ENCODE measurements around the gene TSPAN10. TPM values are rescaled to one million over a fixed set of nuclear protein-coding genes. Genes with fewer than 3 reads are reported as not detected.

TSPAN10 gene
- total RNA-seq (2022; extraction: Qiagen RNA extraction), result 4.4 to 5.6 TPM (median 4.8 TPM) in 5 replicates

GRCh38 chr17:81636505-81637288, at the start of gene TSPAN10, which contains the start of gene NPLOC4:
Gene TSPAN10 (plus strand): TSS chr17:81637196. CDS start chr17:81642413, 5,217 bp downstream.
Gene NPLOC4 (minus strand): TSS chr17:81637112. CDS start chr17:81636930, 182 bp downstream.

GRCh38 chr17:81656118-81656743, 19.2 kb downstream of the TSPAN10 start, which contains the start of gene PDE6G:
Gene PDE6G (minus strand): TSS chr17:81656542. CDS start chr17:81653305, 3,237 bp downstream.

GRCh38 chr17:81666342-81667191, 29.6 kb downstream of the TSPAN10 start, which contains the start of the genes CCDC137 and OXLD1:
Gene CCDC137 (plus strand): TSS chr17:81666737. CDS start chr17:81666767, 30 bp downstream.
Gene OXLD1 (minus strand): TSS chr17:81666605. CDS start chr17:81666577, 28 bp downstream.

GRCh38 chr17:81683584-81684441, 46.8 kb downstream of the TSPAN10 start, which contains the start of the genes ARL16 and HGS:
Gene ARL16 (minus strand): TSS chr17:81683797. CDS start chr17:81683753, 44 bp downstream.
Gene HGS (plus strand): TSS chr17:81684011. CDS start chr17:81684067, 56 bp downstream.

Other genes with a start within 250 kb of the TSPAN10 start
- 6.5 to 8.7 TPM (median 8.6 TPM) in 5 replicates for gene BAHCC1, start 241.7 kb upstream of the TSPAN10 start, total RNA-seq (2022; extraction: Qiagen RNA extraction)
- gene ACTG1, start 124.4 kb upstream of the TSPAN10 start, total RNA-seq (2022; extraction: Qiagen RNA extraction), result 4,687 to 7,414 TPM (median 5,361 TPM) in 5 replicates
- 1.0 to 1.5 TPM (median 1.1 TPM) in 5 replicates for gene FSCN2, start 108.8 kb upstream of the TSPAN10 start, total RNA-seq (2022; extraction: Qiagen RNA extraction)
- gene FAAP100, start 84.8 kb upstream of the TSPAN10 start, total RNA-seq (2022; extraction: Qiagen RNA extraction), result 23.3 to 27.5 TPM (median 24.3 TPM) in 5 replicates
- gene NPLOC4, start 84 bp upstream of the TSPAN10 start, total RNA-seq (2022; extraction: Qiagen RNA extraction), result 92.6 to 101 TPM (median 93.6 TPM) in 5 replicates
- gene PDE6G, start 19.3 kb downstream of the TSPAN10 start, total RNA-seq (2022; extraction: Qiagen RNA extraction), result 1.2 to 3.1 TPM (median 2.5 TPM) in 5 replicates
- 35.7 to 66.2 TPM (median 58.0 TPM) in 5 replicates for gene OXLD1, start 29.4 kb downstream of the TSPAN10 start, total RNA-seq (2022; extraction: Qiagen RNA extraction)
- 59.6 to 70.3 TPM (median 61.4 TPM) in 5 replicates for gene CCDC137, start 29.5 kb downstream of the TSPAN10 start, total RNA-seq (2022; extraction: Qiagen RNA extraction)
- 46.1 to 52.5 TPM (median 49.2 TPM) in 5 replicates for gene ARL16, start 46.6 kb downstream of the TSPAN10 start, total RNA-seq (2022; extraction: Qiagen RNA extraction)
- gene HGS, start 46.8 kb downstream of the TSPAN10 start, total RNA-seq (2022; extraction: Qiagen RNA extraction), result 146 to 202 TPM (median 189 TPM) in 5 replicates
- gene MRPL12, start 66.2 kb downstream of the TSPAN10 start, total RNA-seq (2022; extraction: Qiagen RNA extraction), result 207 to 319 TPM (median 292 TPM) in 5 replicates
- gene SLC25A10, start 75.1 kb downstream of the TSPAN10 start, total RNA-seq (2022; extraction: Qiagen RNA extraction), result 31.5 to 44.9 TPM (median 40.7 TPM) in 5 replicates
- gene GCGR, start 167.0 kb downstream of the TSPAN10 start, total RNA-seq (2022; extraction: Qiagen RNA extraction), result 0.08 to 0.47 TPM (median 0.30 TPM) in 5 replicates
- gene MCRIP1, start 196.1 kb downstream of the TSPAN10 start, total RNA-seq (2022; extraction: Qiagen RNA extraction), result 82.0 to 105 TPM (median 93.6 TPM) in 5 replicates
- 0.15 to 0.39 TPM (median 0.22 TPM) in 4 of 5 replicates, not detected in the other for gene PPP1R27, start 197.9 kb downstream of the TSPAN10 start, total RNA-seq (2022; extraction: Qiagen RNA extraction)
- gene P4HB, start 223.3 kb downstream of the TSPAN10 start, total RNA-seq (2022; extraction: Qiagen RNA extraction), result 666 to 810 TPM (median 679 TPM) in 5 replicates
- 561 to 665 TPM (median 634 TPM) in 5 replicates for gene ARHGDIA, start 234.1 kb downstream of the TSPAN10 start, total RNA-seq (2022; extraction: Qiagen RNA extraction)

Measured in A549 treated with Hydrocortisone at 1 μM for 4 hours (cell line).